Right cardiac atrium (tissue), 5 donors: ENCODE results near the gene ERC1. TPM values are rescaled to one million over a fixed set of nuclear protein-coding genes. Genes with fewer than 3 reads are reported as not detected.

ENCODE experiments used
- ATAC-seq, 2 donors: fragments of 200-7000 bp; cut with Tn5 transposase; one replicate each; pipeline versions ENCODE4 v1.8.0 to v1.9.1; 2020; ENCODE audit warnings: moderate library complexity in 2 of 2, mild to moderate bottlenecking in 1 of 2
- DNase-seq, 3 donors: peaks; one replicate each; pipeline ENCODE4 v3.0.0-alpha.2; 2020
- H3K27ac ChIP-seq: one replicate; pipeline ENCODE4 v1.5.1; 2013; ENCODE audit warnings: mild to moderate bottlenecking, low read length, control low read depth, moderate library complexity
- H3K27me3 ChIP-seq: one replicate; pipeline ENCODE4 v1.6.1; 2013; ENCODE audit not compliant: control insufficient read depth, insufficient read depth
- H3K4me1 ChIP-seq: one replicate; pipeline ENCODE4 v1.6.1; 2013; ENCODE audit warnings: low read length; ENCODE audit not compliant: control insufficient read depth, insufficient read depth
- H3K4me3 ChIP-seq: one replicate; pipeline ENCODE4 v1.5.1; 2013; ENCODE audit warnings: low read length, control low read depth
- H3K9me3 ChIP-seq: one replicate; pipeline ENCODE4 v1.6.1; 2013; ENCODE audit warnings: low read length; ENCODE audit not compliant: control insufficient read depth
- WGBS: extraction: QIAGEN DNeasy Blood & Tissue Kit; methylation state at CpG from one replicate; pipeline ENCODE4 v1.1.7; 2013; 5-methylcytosine and 5-hydroxymethylcytosine counted together
- intact Hi-C, 4 donors: fragments of 100-400 bp; cut with DNase I; formaldehyde crosslinking; loops; one replicate each; pipeline versions ENCODE4 v1.11.0 to v1.14.0; 2022 to 2023
- polyA plus RNA-seq: library from polyadenylated mRNA; stranded (reverse); fragments of 200-250 nt; gene quantifications from one replicate; pipeline ENCODE4 v1.2.3, GENCODE V29; 2013
- total RNA-seq, 4 donors: library from RNA; stranded (reverse); fragmentation: NEBNext Ultra II Directional; extraction: Animal tissue kit (Norgen Biotek cat#: 25700); gene quantifications; one replicate each; pipeline ENCODE4 v1.2.1, GENCODE V29; 2021
- donor health status: healthy with polysubstance abuse.
- donor health status: DM: no; HTN: yes; CAD: no.
- donor health status: DM: no; HTN: no; CAD: no.
- donor health status: DM: no; HTN: yes; CAD: no; lungs with severe emphysema.
- donor health status: DM: yes; HTN: yes; CAD: no.

Gene ERC1
- total and polyA plus RNA-seq, 5 donors: 15.0 to 71.4 (median 62.9) TPM

GRCh38 chr12:1505576-1505975, 514.6 kb downstream of the ERC1 start:
- ATAC-seq (no peak), DNase-seq (no peak)
- Histone ChIP-seq H3K4me3 (no peak overlapping the region), H3K4me1 (no peaks in the 10 kb centered on the region), H3K27me3 (no peaks in the 10 kb centered on the region), H3K9me3 (no peaks in the 10 kb centered on the region), H3K27ac (no peak overlapping the region)
- WGBS: 94% methylated on average over 10 of the region's 10 CpGs
- intact Hi-C loops: no loop called here

DNA sequence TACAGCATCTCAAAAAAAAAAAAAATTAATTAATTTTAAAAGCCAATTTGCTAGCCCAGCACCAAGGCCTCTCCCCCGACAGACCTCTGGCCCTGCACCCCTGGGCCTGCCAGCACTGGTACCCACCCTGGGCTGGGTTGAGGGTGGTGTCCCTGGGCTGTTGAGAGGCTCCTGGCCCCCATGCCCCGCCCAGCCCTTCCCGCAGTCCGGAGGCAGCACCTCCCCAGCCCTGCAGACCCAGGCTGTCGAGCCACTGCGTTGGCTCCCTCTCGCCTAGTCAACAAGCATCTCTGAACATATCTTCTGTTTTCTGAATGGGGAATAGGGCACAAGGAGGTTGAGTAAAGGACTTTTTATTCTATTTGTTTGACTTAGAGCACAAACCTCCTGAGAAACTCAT, 516.3 kb downstream of the ERC1 start:
- intact Hi-C loops: no loop called here
- Histone ChIP-seq H3K4me3 (no peak overlapping the region), H3K9me3 (no peaks in the 10 kb centered on the region), H3K4me1 (no peaks in the 10 kb centered on the region), H3K27ac (no peak overlapping the region), H3K27me3 (no peaks in the 10 kb centered on the region)
- 94% methylated on average over 7 of the region's 7 CpGs for WGBS
- DNase-seq (no peak), ATAC-seq (peak in 1 of 2 donors; percentile 24)

DNA sequence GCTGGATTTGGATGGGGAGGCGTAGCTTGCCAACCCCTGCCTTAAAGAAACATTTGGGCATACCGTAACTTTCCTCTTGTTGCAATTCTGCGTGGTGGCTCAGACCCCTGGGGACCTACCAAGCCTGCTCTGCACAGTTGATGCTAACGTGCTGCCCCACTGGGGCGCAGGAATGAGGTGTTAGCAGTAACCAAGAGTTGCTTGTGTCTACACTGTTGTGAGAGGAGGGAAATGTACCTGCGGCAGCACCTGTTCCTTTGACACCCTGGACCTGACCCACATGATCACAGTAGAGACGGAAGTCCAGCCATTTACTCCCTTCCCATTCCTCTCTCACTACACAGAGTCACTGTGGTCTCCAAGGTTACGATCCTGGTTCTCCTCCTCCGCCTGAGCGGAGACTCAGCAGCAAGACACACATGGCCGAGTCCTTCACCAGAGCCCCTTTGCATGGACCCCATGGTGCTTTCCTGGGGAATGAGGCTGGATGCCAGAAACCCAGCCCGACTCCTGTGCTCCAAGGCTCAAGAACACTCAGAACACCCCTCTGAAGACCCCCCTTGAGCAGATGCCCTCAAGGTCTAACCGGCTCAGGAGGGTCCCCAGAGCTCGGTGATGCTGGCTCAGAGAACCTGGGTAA, 518.5 kb downstream of the ERC1 start:
- intact Hi-C loops: no loop called here
- ATAC-seq (no peak), DNase-seq (peak in 1 of 3 donors; percentile 9)
- Histone ChIP-seq H3K4me3 (no peak overlapping the region), H3K9me3 (no peaks in the 10 kb centered on the region), H3K27ac (no peak overlapping the region), H3K4me1 (no peaks in the 10 kb centered on the region), H3K27me3 (no peaks in the 10 kb centered on the region)
- 82% methylated on average over 14 of the region's 14 CpGs for WGBS

DNA sequence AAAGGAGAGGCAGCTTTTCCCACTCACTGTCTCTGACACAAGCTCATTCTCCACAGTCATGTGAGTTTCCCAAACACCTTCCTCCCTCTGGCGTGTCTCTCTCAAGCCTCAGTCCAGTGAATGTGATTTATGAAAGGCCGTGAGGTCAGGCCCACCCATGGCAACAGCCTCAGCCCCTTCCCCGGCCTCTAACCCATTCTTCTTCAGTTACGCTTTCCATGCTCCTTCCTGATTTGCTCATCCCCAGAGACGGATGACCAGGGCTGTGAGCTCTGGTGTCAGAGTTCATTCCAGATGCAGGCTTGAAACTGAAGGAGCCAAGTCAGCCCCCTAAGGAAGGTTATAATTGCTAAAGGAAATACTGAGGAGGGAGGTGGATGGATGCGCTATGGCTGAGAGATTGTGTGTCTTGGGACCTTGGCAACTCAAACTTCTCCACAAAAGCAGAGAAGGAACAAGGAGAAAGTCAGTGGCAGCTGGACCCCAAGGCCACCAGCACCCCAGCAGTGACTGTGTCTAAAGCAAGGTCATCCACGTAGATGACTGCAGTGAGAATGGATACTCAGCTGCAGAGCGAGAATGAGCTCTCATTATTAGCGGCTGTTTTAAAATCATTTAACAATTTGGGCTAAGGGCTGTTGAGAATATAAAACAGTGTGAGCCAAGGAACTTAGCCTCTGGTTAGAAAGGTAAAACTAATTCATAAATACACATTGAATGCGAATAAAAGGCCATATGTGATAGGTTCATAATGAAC, 519.2 kb downstream of the ERC1 start:
- no peak overlapping the region for H3K27ac ChIP-seq
- H3K4me1 ChIP-seq: no peaks in the 10 kb centered on the region
- intact Hi-C loops: no loop called here
- H3K9me3 ChIP-seq: no peaks in the 10 kb centered on the region
- WGBS: 76% methylated on average over 10 of the region's 10 CpGs
- no peaks in the 10 kb centered on the region for H3K27me3 ChIP-seq
- ATAC-seq (no peak), DNase-seq (no peak)
- no peak overlapping the region for H3K4me3 ChIP-seq

GRCh38 chr12:1515010-1515409, 524.0 kb downstream of the ERC1 start:
- DNase-seq: no peak
- H3K4me3 ChIP-seq: no peak overlapping the region
- H3K4me1 ChIP-seq: no peaks in the 10 kb centered on the region
- H3K9me3 ChIP-seq: no peaks in the 10 kb centered on the region
- H3K27me3 ChIP-seq: no peaks in the 10 kb centered on the region
- ATAC-seq: no peak
- intact Hi-C loops: no loop called here
- H3K27ac ChIP-seq: no peak overlapping the region
- 94% methylated on average over 1 of the region's 1 CpG for WGBS

DNA sequence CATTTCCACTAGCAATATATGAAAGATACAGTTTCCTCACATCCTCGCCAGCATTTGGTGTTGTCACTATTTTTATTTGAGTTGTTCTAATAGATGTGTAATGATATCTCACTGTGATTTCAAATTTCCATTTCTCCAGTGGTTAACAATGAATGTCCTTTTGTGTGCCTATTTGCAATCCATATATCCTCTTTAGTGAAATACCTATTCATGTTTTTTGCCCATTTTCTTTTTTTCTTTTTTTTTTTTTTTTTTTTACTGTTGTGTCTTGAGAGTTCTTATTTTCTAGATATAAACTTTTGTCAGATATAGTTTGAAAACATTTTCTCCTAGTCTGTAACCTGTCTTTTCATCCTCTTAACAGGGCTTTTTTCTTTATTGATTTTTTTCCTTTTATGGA, 524.4 kb downstream of the ERC1 start:
- DNase-seq (no peak), ATAC-seq (no peak)
- Histone ChIP-seq H3K4me1 (no peaks in the 10 kb centered on the region), H3K9me3 (no peaks in the 10 kb centered on the region), H3K4me3 (no peak overlapping the region), H3K27ac (no peak overlapping the region), H3K27me3 (no peaks in the 10 kb centered on the region)
- WGBS: 99% methylated on average over 1 of the region's 1 CpG
- intact Hi-C loops: no loop called here

GRCh38 chr12:1517007-1517406, 526.0 kb downstream of the ERC1 start:
- no peak overlapping the region for H3K27ac ChIP-seq
- 36% methylated on average over 2 of the region's 2 CpGs for WGBS
- intact Hi-C loops: no loop called here
- ATAC-seq (no peak), DNase-seq (no peak)
- no peaks in the 10 kb centered on the region for H3K4me1 ChIP-seq
- H3K4me3 ChIP-seq: no peak overlapping the region
- no peaks in the 10 kb centered on the region for H3K27me3 ChIP-seq
- no peaks in the 10 kb centered on the region for H3K9me3 ChIP-seq

DNA sequence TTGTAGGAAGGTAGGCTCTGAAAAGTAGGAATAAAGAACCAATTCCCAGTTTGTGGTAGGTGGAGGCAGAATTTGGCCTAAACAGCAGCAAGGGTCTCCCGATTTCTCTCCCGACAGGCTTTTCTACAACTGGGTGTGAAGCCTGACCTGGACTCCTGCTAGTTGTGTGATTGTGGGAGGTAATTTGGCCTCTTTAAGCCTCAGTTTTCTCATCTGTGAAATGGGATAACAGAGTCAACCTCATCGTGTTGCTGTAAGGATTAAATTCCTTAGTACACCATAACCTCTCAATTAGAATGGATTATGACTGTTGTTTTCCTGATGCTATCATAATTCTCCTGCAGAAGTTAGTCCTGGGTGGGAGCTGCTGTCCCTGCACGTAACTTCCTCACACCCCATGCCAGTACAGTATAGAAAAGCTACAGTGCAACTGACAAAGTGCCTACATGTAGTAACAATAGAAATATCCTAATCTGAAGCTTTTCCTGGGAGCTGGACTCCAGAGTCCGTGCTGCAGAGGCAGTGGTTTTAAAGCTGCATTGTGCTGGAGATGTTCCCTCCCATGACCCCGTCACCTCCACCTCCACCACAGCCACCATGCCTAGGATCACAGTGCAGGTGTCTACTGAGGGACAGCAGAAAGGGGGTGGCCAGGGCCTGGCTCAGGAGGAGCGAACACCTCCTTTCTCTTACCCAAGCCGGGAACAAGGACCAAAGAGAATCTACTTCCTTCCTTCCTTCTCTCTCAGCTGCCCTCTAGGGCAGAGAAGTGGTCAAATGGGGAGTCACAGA, 526.9 kb downstream of the ERC1 start:
- no peak overlapping the region for H3K4me3 ChIP-seq
- H3K27ac ChIP-seq: no peak overlapping the region
- peak in 1 of 3 donors; percentile 13 for DNase-seq
- intact Hi-C loops: no loop called here
- H3K27me3 ChIP-seq: no peaks in the 10 kb centered on the region
- no peak for ATAC-seq
- no peaks in the 10 kb centered on the region for H3K4me1 ChIP-seq
- 81% methylated on average over 8 of the region's 8 CpGs for WGBS
- no peaks in the 10 kb centered on the region for H3K9me3 ChIP-seq

DNA sequence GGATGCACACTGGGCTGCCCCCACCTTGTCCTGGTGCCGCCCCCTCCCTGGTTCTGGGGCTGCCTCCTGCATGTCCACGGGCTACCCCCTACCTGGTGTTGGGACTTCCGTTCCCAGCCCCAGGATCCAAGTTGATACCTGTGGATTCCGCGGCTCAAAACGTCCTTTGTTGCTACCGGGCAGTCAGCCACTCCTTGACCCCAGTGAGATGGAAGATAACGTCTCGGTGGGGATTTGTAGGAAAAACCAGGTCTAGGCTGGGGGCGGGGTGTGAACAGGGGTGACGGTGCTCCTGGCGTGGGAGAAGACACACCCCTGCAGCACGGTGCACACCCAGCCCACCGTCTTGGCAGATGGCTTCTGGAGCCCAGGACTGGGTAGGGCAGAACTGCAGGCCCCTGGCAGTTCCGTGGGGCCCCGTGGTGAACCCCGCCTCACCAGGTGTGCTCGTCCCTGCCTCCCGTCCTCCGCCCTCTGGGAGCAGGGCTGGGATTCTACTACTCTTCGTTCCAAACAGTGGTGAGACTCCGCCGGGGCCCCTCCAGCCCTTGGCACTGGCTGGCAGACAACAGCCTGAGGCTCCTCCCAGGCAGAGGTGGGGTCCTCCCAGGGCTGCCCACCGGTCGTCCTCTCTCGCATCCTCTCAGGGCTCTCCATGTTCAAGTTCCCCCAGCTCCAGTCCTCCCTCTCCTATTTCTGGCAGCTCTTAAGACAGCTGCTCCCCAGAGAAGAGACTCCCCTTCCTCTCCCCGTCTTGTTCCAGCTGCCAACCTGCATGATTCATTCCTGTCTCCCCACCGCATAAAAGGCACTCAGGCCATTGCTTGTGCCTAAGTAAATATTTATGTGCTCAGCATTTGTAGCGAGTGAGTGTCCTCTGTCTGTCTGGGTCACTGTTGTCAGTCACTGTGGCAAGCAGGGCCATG, 527.8 kb downstream of the ERC1 start:
- Histone ChIP-seq H3K27me3 (no peaks in the 10 kb centered on the region), H3K9me3 (no peaks in the 10 kb centered on the region), H3K27ac (no peak overlapping the region), H3K4me1 (no peaks in the 10 kb centered on the region), H3K4me3 (no peak overlapping the region)
- intact Hi-C loops: no loop called here
- ATAC-seq: peak; percentile 29 to 54
- WGBS: 58% methylated on average over 29 of the region's 29 CpGs
- peak in 1 of 3 donors; percentile 31 for DNase-seq

DNA sequence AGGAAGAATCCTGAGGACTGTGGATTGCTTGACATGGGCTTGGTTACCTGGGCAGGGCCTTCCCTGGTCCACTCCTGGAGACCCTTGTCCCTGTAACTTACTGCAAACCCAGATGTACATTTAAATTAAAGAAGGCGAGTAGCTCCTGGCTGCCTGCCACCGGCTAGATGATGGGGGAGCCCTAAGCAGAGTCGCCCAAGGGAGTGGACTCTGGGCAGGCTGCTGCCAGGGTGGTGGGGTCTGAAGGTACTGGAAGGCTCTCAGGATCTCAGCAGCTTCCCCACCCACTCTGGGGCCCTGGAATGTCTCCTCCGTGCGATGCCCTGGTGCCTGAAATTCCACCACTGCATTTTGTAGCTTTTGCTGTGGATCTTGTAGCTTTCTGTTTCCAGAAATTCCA, 528.6 kb downstream of the ERC1 start:
- no peaks in the 10 kb centered on the region for H3K27me3 ChIP-seq
- H3K9me3 ChIP-seq: no peaks in the 10 kb centered on the region
- no peak overlapping the region for H3K4me3 ChIP-seq
- no peak overlapping the region for H3K27ac ChIP-seq
- DNase-seq (peak in 1 of 3 donors; percentile 49), ATAC-seq (no peak)
- H3K4me1 ChIP-seq: no peaks in the 10 kb centered on the region
- intact Hi-C loops: no loop called here
- 59% methylated on average over 5 of the region's 5 CpGs for WGBS
